A673 (cell line): ENCODE data around the gene APBB2.

Experiments
- EZH2 ChIP-seq: fragments of 200-600 bp; sonication (generic); IDR thresholded peaks from 2 replicates; pipeline ENCODE4 v1.6.1; 2017; ENCODE audit warnings: borderline replicate concordance, low read depth, mild to moderate bottlenecking, mixed read lengths, antibody characterized with exemption, low read length; ENCODE audit not compliant: poor library complexity, severe bottlenecking
- TF ChIP-seq, protein P1 (sequence below): fragments of 300-800, 200-600 bp; sonication (generic); conservative IDR thresholded peaks from 2 replicates; pipeline ENCODE4 v1.5.1; 2017; ENCODE audit warnings: low read depth, mild to moderate bottlenecking, antibody characterized with exemption, low read length, moderate library complexity, mixed read lengths

DNA sequence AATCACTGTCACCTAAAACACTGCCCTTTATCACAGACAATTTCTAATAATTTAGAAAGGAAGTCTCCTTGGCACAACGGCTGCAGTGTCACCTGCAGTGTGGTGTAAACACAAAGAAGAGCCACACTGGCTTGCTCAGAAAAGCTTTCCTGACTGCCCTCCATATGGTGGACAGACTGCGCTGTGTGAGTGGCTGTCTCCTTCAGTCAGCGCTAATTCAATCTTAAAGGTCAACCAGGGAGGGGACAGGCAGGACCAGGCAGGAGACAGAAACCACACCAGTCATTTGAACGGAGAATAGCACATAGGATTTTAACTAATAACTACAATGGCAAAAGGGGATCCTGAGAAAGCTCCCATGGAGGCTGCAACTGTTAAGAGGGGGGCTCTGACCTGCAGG lies 332.5 kb downstream of the APBB2 start:
- TF ChIP-seq, protein P1, sequence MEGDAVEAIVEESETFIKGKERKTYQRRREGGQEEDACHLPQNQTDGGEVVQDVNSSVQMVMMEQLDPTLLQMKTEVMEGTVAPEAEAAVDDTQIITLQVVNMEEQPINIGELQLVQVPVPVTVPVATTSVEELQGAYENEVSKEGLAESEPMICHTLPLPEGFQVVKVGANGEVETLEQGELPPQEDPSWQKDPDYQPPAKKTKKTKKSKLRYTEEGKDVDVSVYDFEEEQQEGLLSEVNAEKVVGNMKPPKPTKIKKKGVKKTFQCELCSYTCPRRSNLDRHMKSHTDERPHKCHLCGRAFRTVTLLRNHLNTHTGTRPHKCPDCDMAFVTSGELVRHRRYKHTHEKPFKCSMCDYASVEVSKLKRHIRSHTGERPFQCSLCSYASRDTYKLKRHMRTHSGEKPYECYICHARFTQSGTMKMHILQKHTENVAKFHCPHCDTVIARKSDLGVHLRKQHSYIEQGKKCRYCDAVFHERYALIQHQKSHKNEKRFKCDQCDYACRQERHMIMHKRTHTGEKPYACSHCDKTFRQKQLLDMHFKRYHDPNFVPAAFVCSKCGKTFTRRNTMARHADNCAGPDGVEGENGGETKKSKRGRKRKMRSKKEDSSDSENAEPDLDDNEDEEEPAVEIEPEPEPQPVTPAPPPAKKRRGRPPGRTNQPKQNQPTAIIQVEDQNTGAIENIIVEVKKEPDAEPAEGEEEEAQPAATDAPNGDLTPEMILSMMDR: no peak
- no peak for TF ChIP-seq EZH2
